K562 (cell line): ENCODE measurements around the gene ZNF556. TPM values are rescaled to one million over a fixed set of nuclear protein-coding genes. Genes with fewer than 3 reads are reported as not detected.

Experiments used
- CEBPG ChIP-seq, 3 experiments: fragments of 200-800 bp in 1 of 3; sonication (Bioruptor generic) in 1 of 3; sonication (generic) in 1 of 3; formaldehyde crosslinking in 1 of 3; IDR thresholded peaks in 2 of 3; conservative IDR thresholded peaks in 1 of 3; 2 replicates each; pipeline versions ENCODE4 v1.6.1 to v1.8.0; 2016 to 2022; ENCODE audit warnings: missing compliant biosample characterization in 2 of 3, missing genetic modification characterization in 2 of 3, mild to moderate bottlenecking in 1 of 3, missing genetic modification reagents in 1 of 3
- CREB5 ChIP-seq: fragments of 250-450 bp; sonication (Bioruptor Pico); IDR thresholded peaks from 2 replicates; pipeline ENCODE4 v1.5.0; 2020; ENCODE audit warnings: mild to moderate bottlenecking
- ETV1 ChIP-seq: fragments of 450-650 bp; conservative IDR thresholded peaks from 2 replicates; pipeline ENCODE4 v1.6.1; 2016; ENCODE audit warnings: missing genetic modification characterization, control low read depth, low read depth, missing compliant biosample characterization
- GATAD2B ChIP-seq: fragments of 450-650 bp; IDR thresholded peaks from 2 replicates; pipeline ENCODE4 v1.6.1; 2017; ENCODE audit warnings: mild to moderate bottlenecking, borderline replicate concordance
- MAFF ChIP-seq: IDR thresholded peaks from 2 replicates; pipeline ENCODE4 v1.6.1; 2012; ENCODE audit warnings: low read length, improper control_type of control experiment
- PATZ1 ChIP-seq: fragments of 250-450 bp; sonication (Bioruptor Pico); IDR thresholded peaks from 2 replicates; pipeline ENCODE4 v1.5.0; 2020; ENCODE audit warnings: mild to moderate bottlenecking, borderline replicate concordance
- PML ChIP-seq: IDR thresholded peaks from 2 replicates; pipeline ENCODE4 v1.6.1; 2012; ENCODE audit warnings: low read length, inconsistent platforms
- PTTG1 ChIP-seq: fragments of 450-650 bp; IDR thresholded peaks from 2 replicates; pipeline ENCODE4 v1.6.1; 2016; ENCODE audit warnings: low read depth, mild to moderate bottlenecking, missing genetic modification characterization, missing compliant biosample characterization
- SMAD1 ChIP-seq: fragments of 150-350 bp; IDR thresholded peaks from 2 replicates; pipeline ENCODE4 v1.6.1; 2014; ENCODE audit warnings: low read length, low read depth; ENCODE audit not compliant: partially characterized antibody
- TBL1XR1 ChIP-seq, 2 experiments: IDR thresholded peaks; 2 replicates each; pipeline ENCODE4 v1.6.1; 2012; ENCODE audit warnings: improper control_type of control experiment in 2 of 2, low read length in 2 of 2, mild to moderate bottlenecking in 1 of 2
- TFAM ChIP-seq: fragments of 250-450 bp; sonication (Bioruptor Pico); conservative IDR thresholded peaks from 2 replicates; pipeline ENCODE4 v1.5.0; 2021; ENCODE audit warnings: mild to moderate bottlenecking, moderate library complexity
- ZFX ChIP-seq: sonication (generic); formaldehyde crosslinking; IDR thresholded peaks from 2 replicates; pipeline ENCODE4 v1.8.0; 2022; ENCODE audit warnings: mild to moderate bottlenecking, missing genetic modification reagents, moderate library complexity
- ZNF124 ChIP-seq: sonication (generic); formaldehyde crosslinking; IDR thresholded peaks from 2 replicates; pipeline ENCODE4 v1.8.1; 2022; ENCODE audit warnings: missing genetic modification reagents
- ZNF184 ChIP-seq: sonication (generic); formaldehyde crosslinking; IDR thresholded peaks from 2 replicates; pipeline ENCODE4 v1.5.0; 2020; ENCODE audit warnings: missing genetic modification reagents
- ZNF217 ChIP-seq: sonication (generic); formaldehyde crosslinking; IDR thresholded peaks from 2 replicates; pipeline ENCODE4 v1.8.0; 2022; ENCODE audit warnings: mild to moderate bottlenecking, missing genetic modification reagents
- ZSCAN29 ChIP-seq: fragments of 450-650 bp; IDR thresholded peaks from 2 replicates; pipeline ENCODE4 v1.6.1; 2017
- polyA plus RNA-seq, 8 experiments: library from polyadenylated mRNA; depleted of rRNA in 4 of 8; stranded (reverse) in 5 of 8; unstranded in 3 of 8; fragments of >200 nt; fragmentation: Nextera tagmentation in 2 of 8; fragmentation: Illumina TruSeq in 1 of 8; extraction: Ambion mirVana in 2 of 8; extraction: Trizol in 1 of 8; gene quantifications; 2 replicates each; pipeline versions ENCODE4 v1.2.1 to v1.2.3, GENCODE V29; 2011 to 2014; ENCODE audit warnings: inconsistent platforms in 1 of 8, missing spikeins in 1 of 8
- total RNA-seq, 7 experiments: library from RNA; depleted of rRNA in 6 of 7; stranded (reverse); fragments of >200 nt in 6 of 7; fragmentation: Illumina TruSeq in 2 of 7; extraction: Trizol in 2 of 7; gene quantifications; 2 replicates each; pipeline versions ENCODE4 v1.2.1 to v1.2.3, GENCODE V29; 2011 to 2021; ENCODE audit warnings: low replicate concordance in 1 of 7
- TF ChIP-seq, protein P1 (sequence below): fragments of 450-650 bp; IDR thresholded peaks from 2 replicates; pipeline ENCODE4 v1.6.1; 2017; ENCODE audit warnings: mild to moderate bottlenecking, moderate library complexity
- TF ChIP-seq, protein P2 (sequence below): fragments of 250-450 bp; sonication (Bioruptor Pico); IDR thresholded peaks from 2 replicates; pipeline ENCODE4 v1.5.0; 2022; ENCODE audit warnings: mild to moderate bottlenecking
- TF ChIP-seq, protein P3 (sequence below): IDR thresholded peaks from 2 replicates; pipeline ENCODE4 v1.6.1; 2011; ENCODE audit not compliant: insufficient read length; ENCODE audit errors: extremely low read depth

ZNF556 gene
- total and polyA plus RNA-seq, 9 of the 15 experiments (the other 6 are each of a cell fraction or from before 2014, with no cell fraction given) = 0.01 to 0.36 (median 0.10) TPM; not detected in 1

DNA sequence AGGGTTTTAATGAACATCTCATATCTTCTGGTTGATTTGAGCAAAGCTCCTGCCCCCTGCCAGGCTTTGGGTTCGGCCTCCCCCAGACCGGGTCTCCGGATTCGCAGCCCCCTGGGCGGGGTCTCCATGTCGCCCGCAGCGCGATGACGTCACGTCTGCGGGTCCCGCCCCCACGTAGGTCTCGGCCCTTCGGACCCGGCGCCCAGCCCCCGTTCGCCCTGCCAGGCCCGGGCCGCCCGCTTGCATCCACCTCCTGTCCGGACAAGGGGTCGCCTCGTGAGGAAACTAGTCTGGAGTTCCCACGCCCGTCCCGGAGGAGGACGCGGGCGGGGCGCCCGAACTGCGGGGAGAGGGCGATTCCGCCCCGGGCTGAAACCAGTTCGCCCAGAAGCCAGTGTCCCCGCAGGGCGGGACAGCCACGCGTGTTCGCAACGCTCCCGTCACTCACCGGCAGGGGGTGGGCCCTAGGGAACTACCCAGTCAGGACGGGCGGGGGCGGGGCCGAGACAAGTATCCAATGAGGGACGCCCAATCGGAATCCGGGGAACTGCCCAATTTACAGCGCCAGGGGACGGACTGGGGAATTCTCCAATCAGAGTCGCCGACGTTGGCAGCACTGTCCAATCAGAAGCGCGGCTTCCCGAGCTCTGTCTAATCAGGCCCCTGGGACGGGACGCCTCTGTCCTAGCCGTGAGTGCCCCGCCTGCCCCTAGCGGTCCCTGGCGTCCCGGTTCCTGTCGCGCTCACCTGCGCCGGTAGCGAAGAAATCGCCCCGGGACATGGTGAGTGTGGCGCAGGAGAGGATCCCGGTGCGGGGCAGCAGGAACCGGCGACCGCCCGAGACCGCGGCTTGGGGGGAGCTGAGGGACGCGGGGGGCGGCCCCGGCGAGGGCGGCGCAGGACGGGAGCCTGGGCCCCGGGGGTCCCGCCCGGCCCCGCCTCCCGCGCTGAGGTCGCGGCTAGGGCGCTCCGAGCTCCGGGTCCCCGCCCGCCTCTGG, 26.0 kb upstream of the ZNF556 start, which contains the start of gene ZNF555 (continued):
- TF ChIP-seq, protein P1, sequence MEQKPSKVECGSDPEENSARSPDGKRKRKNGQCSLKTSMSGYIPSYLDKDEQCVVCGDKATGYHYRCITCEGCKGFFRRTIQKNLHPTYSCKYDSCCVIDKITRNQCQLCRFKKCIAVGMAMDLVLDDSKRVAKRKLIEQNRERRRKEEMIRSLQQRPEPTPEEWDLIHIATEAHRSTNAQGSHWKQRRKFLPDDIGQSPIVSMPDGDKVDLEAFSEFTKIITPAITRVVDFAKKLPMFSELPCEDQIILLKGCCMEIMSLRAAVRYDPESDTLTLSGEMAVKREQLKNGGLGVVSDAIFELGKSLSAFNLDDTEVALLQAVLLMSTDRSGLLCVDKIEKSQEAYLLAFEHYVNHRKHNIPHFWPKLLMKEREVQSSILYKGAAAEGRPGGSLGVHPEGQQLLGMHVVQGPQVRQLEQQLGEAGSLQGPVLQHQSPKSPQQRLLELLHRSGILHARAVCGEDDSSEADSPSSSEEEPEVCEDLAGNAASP = no peak
- peak; percentile 74 for TF ChIP-seq ZFX (CRISPR knock-in tag)
- no peak for TF ChIP-seq ZNF217 (CRISPR knock-in tag)
- TF ChIP-seq CREB5 = no peak
- TF ChIP-seq PTTG1 (tag) = no peak
- peak; percentile 100 for TF ChIP-seq GATAD2B
- TF ChIP-seq PML = no peak
- peak in 1 of 2 experiments; percentile 70; a peak in 2 of 4 replicates for TF ChIP-seq TBL1XR1 (IDR thresholded peaks at IDR 0.05; ENCODE audit: low read length in 2 of 2)
- no peak for TF ChIP-seq ZNF184 (CRISPR knock-in tag)
- TF ChIP-seq, protein P2, sequence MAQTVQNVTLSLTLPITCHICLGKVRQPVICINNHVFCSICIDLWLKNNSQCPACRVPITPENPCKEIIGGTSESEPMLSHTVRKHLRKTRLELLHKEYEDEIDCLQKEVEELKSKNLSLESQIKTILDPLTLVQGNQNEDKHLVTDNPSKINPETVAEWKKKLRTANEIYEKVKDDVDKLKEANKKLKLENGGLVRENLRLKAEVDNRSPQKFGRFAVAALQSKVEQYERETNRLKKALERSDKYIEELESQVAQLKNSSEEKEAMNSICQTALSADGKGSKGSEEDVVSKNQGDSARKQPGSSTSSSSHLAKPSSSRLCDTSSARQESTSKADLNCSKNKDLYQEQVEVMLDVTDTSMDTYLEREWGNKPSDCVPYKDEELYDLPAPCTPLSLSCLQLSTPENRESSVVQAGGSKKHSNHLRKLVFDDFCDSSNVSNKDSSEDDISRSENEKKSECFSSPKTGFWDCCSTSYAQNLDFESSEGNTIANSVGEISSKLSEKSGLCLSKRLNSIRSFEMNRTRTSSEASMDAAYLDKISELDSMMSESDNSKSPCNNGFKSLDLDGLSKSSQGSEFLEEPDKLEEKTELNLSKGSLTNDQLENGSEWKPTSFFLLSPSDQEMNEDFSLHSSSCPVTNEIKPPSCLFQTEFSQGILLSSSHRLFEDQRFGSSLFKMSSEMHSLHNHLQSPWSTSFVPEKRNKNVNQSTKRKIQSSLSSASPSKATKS = no peak
- TF ChIP-seq TFAM = no peak
- no peak for TF ChIP-seq MAFF
- no peak for TF ChIP-seq ZNF124 (CRISPR knock-in tag)
- no peak for TF ChIP-seq ETV1
- no peak for TF ChIP-seq CEBPG (CRISPR knock-in tag; IDR thresholded peaks at IDR 0.05)
- TF ChIP-seq CEBPG (tag; conservative IDR thresholded peaks at IDR 0.05 in 1 of 2, IDR thresholded peaks at IDR 0.05 in 1 of 2) = no peak
- no peak for TF ChIP-seq SMAD1
- no peak for TF ChIP-seq PATZ1
- TF ChIP-seq ZSCAN29 = 0 out of 2 replicates have a peak, but pooled peaks have one; percentile 21
- TF ChIP-seq, protein P3, sequence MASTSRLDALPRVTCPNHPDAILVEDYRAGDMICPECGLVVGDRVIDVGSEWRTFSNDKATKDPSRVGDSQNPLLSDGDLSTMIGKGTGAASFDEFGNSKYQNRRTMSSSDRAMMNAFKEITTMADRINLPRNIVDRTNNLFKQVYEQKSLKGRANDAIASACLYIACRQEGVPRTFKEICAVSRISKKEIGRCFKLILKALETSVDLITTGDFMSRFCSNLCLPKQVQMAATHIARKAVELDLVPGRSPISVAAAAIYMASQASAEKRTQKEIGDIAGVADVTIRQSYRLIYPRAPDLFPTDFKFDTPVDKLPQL = no peak
